HG02981 (cell line): Measurements from ENCODE around the gene CCDC171.

Experiments used
- ATAC-seq: cut with Tn5 transposase; IDR thresholded peaks from one replicate; pipeline ENCODE4 v1.9.1; 2021; ENCODE audit warnings: mild to moderate bottlenecking, moderate library complexity; ENCODE audit not compliant: unreplicated experiment

The CCDC171 gene

DNA sequence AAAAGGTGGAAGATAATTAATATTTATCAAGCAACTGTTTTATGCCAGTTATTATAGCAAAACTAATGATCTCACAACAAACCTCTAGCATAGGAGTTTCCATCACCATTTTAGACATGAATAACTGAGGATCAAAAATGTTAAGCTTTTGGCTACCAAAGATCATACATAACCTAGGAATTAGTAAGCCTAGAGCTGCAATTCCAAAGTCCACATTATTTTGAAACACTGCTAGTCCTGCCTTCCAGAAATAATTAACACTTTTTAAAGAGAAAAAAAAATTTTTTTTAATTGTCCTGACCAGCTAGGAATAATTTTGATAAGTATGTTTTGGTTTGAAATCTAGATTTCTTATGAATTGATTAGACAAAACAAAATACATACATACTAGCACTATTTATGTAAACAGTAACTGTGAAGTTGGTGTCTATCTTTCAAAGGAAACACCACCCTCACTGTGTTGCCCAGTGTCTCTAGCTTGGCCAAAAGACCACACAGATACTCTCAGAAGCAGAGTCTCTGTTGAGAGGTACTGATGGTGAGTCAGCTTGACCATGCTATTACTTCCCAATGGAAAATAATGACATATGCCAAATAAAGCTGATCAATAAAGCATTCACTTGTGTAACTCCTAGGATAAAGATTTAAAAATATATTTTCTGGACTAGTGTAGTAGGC lies 422.4 kb downstream of the CCDC171 start:
- no peak for ATAC-seq

DNA sequence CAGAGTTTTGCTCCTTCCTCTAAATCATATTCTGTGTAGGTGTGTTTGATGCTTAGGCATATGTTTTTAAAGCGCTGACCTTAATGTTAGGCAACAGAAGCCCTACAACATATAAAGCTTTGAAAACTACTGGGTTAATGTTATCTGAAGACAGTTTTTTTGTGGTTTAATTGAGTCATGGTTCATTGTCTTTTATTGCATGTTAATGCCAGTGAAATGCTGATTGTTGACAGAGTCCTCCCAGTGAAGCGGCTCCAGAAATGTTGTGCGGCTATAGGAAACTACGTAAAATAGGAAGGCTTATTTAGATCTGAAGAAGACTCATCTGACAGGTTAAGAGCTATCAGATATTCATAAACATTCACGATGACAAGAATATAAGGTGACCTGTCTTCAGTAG lies 424.6 kb downstream of the CCDC171 start:
- ATAC-seq: no peak

DNA sequence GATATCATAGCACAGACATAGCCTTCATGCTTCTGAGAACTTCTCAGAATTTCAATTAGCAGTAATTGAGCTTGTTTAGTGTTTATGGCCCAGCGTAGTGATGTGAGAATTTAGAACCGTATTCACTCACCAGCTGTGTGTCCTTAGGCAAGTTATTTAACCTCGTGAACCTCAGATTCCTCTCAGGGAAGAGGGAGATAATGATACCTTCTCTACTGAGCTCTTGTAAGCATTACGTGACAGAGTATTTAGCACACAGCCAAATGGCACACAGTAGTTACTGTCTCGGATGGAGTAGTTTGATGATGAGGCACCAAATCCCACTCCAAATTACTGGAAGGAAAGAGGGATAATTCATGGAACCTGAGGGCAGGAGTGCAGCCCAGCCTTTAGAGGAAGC lies 429.3 kb downstream of the CCDC171 start:
- no peak for ATAC-seq

DNA sequence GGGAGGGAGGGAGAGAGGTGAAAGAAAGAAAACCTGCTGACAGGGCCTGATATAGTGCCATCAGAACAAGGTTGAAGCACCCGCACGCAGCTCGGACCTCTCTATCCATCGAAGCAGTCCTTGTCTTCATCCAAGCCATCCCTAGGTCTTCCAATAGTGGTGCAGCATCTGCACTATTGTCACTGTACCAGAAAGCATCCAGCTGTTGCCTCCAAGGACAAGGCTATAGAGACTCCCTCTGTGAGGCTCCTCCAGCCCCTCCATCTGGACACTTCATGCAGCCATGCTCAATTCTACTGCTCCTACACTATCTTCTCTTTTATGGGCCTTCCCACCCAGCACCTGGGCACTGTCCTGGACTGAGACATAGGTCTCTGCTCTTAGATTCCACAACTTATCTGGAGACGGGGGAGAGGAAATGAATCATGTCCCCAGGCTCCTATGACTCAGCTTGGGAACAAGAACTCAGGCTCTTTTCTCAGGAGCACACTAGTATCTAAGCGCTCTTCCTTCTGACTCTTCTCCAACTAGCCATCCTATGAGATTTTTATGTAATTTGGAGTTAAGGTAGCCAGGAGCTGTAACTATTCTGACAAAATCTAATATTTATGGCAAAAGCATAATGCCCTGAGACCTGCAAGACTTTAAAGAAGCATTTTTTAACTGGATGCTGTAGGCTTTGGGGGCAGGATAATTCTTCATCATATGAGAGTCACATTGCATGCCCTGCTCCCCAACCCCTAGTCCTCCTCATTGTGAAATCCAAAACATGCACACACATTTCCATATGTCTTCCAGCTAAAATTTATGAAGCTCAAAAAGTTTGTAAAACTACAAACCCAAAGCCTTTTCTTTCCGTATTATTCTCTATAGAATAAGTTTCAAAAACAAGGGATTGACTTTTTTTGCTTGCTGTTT lies 446.8 kb downstream of the CCDC171 start:
- ATAC-seq: no peak

DNA sequence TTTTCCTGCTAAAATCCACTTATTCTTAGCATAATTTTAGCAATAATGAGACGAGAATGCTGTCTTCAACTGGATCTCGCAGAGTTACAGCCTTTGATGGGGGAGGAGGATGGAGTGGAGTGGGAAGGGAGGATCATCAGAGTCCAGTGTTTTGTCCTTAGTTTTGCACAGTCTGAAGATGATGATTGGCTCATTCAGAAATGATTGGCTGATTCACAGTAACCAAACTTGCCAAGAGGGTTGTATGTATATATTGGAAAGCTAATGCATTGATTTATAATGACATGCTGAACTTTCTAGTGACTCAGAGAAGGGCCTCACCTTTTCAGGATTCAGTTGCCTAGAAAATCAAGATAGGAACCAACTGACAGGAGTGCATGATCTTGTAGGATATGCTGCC lies 448.0 kb downstream of the CCDC171 start:
- ATAC-seq: no peak

DNA sequence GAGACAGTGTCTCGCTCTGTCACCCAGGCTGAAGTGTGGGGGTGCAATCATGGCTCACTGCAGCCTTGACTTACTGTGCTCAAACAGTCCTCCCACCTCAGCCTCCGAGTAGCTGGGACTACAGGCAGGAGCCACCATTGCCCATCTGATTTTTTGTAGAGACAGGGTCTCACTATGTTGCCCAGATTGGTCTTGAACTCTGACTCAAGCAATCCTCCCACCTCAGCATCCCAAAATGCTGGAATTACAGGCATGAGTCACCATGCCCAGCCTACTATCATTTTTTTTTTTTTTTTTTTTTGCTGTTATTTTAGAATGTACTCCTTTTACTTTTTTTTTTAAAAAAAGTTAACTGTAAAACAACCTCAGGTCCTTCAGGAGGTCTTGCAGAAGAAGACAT lies 449.0 kb downstream of the CCDC171 start:
- ATAC-seq: no peak

DNA sequence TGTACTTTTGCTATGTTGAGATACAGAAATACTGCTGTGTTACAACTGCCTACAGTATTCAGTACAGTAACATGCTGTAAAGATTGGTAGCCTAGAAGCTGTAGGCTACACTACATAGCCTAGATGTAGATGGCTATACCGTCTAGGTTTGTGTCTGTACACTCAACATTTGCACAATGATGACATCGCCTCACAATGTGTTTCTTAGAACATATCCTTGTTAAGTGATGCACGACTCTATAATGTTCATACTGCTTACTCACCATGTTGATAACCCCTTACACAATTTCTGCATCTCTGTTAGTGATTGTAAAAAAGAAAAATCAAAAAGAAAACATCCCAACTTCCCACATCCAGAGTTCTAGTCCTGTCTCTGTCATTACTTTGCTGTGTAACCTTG lies 450.0 kb downstream of the CCDC171 start:
- no peak for ATAC-seq

DNA sequence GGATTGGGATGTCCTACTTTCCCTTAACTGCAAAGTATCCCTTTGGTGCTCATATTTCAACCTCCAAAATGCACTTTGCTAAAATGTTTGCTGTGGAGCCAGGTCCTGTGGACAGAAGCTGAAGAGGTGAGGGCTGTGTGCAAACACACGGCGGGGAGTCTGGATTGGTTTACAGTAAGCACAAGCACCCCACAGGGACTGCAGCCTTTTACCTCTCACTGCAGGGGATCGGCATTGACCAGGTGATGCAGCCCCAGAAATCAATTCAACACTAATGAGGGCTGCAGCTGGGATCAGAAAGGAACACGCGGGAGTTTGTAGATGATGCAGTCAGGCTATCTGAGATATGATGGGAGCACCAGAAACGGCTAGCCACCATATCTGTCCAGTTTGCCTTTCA lies 450.9 kb downstream of the CCDC171 start:
- ATAC-seq: no peak

DNA sequence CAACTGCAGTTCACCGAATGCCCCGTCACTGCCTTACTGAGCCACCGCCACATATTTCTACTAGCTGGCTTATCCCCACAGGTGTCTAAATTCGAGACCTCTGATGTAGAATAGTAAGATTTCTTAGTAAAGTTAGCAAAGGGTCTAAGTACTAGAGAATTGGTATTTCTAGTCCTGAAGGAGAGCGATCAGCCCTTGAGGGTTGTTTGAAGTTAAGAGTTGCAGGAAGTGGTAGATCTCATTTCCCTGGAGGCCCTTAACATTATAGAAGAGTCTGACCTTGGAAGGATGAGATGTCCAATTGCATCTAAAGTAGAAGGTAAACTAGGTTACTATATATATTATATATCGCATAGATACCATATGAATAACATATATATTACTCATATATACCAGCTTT lies 451.8 kb downstream of the CCDC171 start:
- no peak for ATAC-seq

DNA sequence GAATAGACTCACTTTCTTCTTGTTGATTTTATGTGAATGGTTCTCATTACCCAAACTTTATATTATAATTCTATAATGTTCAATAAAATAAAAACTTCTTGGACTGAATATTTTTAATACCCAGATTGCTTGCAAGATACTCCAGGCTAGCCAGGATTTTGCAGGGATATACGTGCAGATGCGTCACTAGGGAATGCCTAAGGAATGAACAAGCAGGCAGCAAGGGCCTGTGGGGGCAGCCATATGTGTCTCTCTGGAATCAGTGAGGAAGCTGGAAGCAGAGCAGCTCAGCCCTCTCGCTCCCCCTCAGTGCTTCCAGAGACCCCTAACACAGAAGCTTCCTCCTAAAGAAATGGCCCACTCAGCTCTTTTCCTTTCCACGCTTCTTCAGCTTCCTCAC lies 457.4 kb downstream of the CCDC171 start:
- ATAC-seq: no peak

DNA sequence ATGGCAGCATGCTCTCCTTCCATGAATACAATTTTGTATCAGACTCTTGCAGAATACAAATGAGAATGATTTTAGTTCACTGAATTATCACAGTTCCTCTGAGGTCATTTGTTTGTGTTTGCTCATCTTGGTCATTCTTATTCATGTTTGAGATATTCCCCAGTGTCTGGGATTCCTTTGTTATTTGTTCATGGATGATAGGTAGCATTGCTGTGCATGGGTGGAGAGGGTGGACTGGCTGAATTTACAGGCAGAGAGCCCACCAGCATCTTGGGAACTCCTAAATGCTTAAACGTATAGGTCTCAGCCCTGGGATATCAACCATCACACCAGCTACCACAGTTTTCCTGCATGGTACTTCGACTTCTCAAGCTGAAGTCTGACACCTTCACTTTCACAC lies 459.8 kb downstream of the CCDC171 start:
- no peak for ATAC-seq

DNA sequence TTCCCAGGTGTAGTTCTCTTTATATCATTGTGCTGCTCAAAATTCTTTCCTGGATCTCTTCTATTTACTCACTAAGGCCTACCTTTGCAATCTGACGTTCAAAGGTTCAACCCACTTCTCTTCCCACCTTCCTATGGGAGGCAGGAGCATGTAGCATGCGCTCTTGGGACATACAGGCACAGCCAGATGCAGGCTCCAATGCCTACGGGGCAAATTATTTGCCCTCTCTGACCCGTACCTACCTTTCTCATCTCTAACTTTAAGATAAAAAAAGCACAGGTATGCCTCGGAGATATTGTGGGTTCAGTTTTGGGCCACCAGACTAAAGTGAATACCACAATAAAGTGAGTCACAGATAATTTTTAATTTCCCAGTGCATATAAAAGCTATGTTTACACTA lies 460.5 kb downstream of the CCDC171 start:
- ATAC-seq: no peak

DNA sequence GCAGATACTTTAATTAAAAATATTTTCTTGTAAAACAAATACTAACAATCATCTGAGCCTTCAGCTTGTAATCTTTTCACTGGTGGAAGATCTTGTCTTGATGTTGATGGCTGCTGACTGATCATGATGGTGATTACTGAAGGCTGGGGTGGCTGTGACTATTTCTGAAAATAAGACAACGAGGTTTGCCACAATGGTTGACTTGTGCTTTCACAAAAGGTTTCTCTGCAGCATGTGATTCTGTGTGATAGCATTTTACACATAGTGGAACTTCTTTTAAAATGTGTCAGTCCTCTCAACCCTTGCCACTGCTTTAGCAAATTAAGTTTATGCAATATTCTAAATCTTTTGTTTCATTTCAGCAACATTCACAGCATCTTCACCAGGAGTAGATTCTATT lies 461.0 kb downstream of the CCDC171 start:
- ATAC-seq: no peak

DNA sequence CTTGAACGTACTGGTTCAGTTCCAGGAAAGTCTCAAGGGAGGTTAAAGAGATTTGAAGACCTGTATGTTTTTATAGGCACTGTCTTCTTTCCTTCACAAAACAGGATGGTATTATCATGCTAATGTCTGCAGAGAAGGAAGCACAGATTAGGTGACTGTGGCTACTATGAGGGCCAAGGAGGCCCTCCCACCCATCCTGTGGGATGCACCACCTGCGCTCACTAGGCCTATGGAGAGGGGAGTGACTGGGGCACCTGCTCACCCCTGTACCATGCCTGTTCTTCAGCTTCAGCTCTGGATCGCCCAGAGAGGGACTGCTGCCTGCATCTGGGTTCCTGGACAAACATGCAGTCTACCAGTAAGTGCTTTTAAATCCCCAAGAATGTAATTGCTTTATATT lies 469.4 kb downstream of the CCDC171 start:
- no peak for ATAC-seq

DNA sequence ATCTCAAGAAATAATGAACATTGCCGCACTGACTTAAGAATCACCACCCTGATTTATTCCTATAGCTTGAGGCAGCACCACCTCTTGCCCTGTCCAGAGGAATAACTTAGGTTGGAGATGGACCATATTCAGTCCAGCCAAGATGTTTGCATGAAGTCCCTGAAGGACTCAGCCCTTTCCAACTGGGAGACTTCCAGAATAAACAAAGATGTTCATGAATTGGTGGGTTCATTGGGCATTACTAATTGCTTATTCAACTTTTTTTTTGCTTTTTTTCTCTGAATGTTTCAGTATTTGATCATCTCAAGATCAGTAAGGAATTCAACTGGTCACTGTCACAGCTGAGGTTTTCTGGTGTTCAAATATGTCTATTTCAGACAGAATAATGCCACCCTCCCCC lies 470.6 kb downstream of the CCDC171 start:
- ATAC-seq: no peak
